Naive thymus-derived CD4-positive, alpha-beta T cell (primary cell): ENCODE data around the gene GNAL. TPM values are rescaled to one million over a fixed set of nuclear protein-coding genes. Genes with fewer than 3 reads are reported as not detected.

Experiments used
- ATAC-seq: fragments of 150-1000 bp; cut with Tn5 transposase; 2 replicates; pipeline ENCODE4 v1.10.0; 2021; ENCODE audit warnings: mild to moderate bottlenecking, moderate library complexity
- CTCF ChIA-PET: fragments of 350-600 bp; sonication (Branson Sonifier 250); formaldehyde crosslinking; loops from one replicate; lab custom pipeline; 2021; ENCODE audit warnings: antibody characterized with exemption; lab: Charles Lee
- POLR2A ChIA-PET: fragments of 350-600 bp; sonication (Branson Sonifier 250); formaldehyde crosslinking; loops from one replicate; lab custom pipeline; 2021; ENCODE audit warnings: antibody characterized with exemption, inconsistent platforms; lab: Charles Lee
- DNase-seq, 9 donors: peaks; one replicate each; pipeline versions ENCODE4 v3.0.0 to v3.0.0-alpha.2; 2020 to 2022; ENCODE audit warnings: mixed read lengths in 1 of 9
- H3K27ac ChIP-seq: one replicate; pipeline ENCODE4 v1.7.0; 2013; ENCODE audit warnings: mild to moderate bottlenecking, low read depth, low read length, moderate library complexity
- H3K27me3 ChIP-seq, 2 donors: one replicate each; pipeline ENCODE4 v1.7.0; 2013; ENCODE audit warnings: low read length in 2 of 2, mild to moderate bottlenecking in 2 of 2, moderate library complexity in 2 of 2; ENCODE audit not compliant: control insufficient read depth in 2 of 2, insufficient read depth in 2 of 2
- H3K36me3 ChIP-seq, 3 experiments: 1 replicate in 2 of 3; 2 replicates in 1 of 3; pipeline ENCODE4 v1.7.0; 2013; ENCODE audit warnings: low read length in 3 of 3, mild to moderate bottlenecking in 3 of 3, moderate library complexity in 1 of 3; ENCODE audit not compliant: insufficient read depth in 3 of 3, control insufficient read depth in 2 of 3
- H3K4me1 ChIP-seq, 2 donors: one replicate each; pipeline ENCODE4 v1.7.0; 2013; ENCODE audit warnings: low read length in 2 of 2, mild to moderate bottlenecking in 2 of 2, moderate library complexity in 1 of 2; ENCODE audit not compliant: control insufficient read depth in 2 of 2, insufficient read depth in 2 of 2
- H3K4me3 ChIP-seq: 2 replicates; pipeline ENCODE4 v1.7.0; 2013; ENCODE audit warnings: mild to moderate bottlenecking, low read length
- H3K9me3 ChIP-seq, 3 experiments: 1 replicate in 2 of 3; 2 replicates in 1 of 3; pipeline ENCODE4 v1.7.0; 2013; ENCODE audit warnings: low read length in 3 of 3; ENCODE audit not compliant: control insufficient read depth in 2 of 3
- H3K27ac Mint-ChIP-seq, 9 donors: one replicate each; pipeline ENCODE4 v1.8.0; 2020 to 2022; ENCODE audit warnings: mixed read lengths in 9 of 9, mild to moderate bottlenecking in 8 of 9, moderate library complexity in 5 of 9, inconsistent platforms in 2 of 9
- H3K27me3 Mint-ChIP-seq, 5 donors: one replicate each; pipeline ENCODE4 v1.8.0; 2021 to 2022; ENCODE audit warnings: mixed read lengths in 5 of 5, mild to moderate bottlenecking in 1 of 5
- H3K36me3 Mint-ChIP-seq, 5 donors: one replicate each; pipeline ENCODE4 v1.8.0; 2020 to 2022; ENCODE audit warnings: mixed read lengths in 5 of 5, mild to moderate bottlenecking in 3 of 5, inconsistent platforms in 1 of 5
- H3K4me1 Mint-ChIP-seq, 7 donors: one replicate each; pipeline ENCODE4 v1.8.0; 2020 to 2022; ENCODE audit warnings: mixed read lengths in 7 of 7, mild to moderate bottlenecking in 3 of 7, inconsistent platforms in 1 of 7
- H3K4me3 Mint-ChIP-seq, 10 donors: one replicate each; pipeline ENCODE4 v1.8.0; 2020 to 2022; ENCODE audit warnings: mild to moderate bottlenecking in 10 of 10, mixed read lengths in 10 of 10, moderate library complexity in 6 of 10, inconsistent platforms in 2 of 10
- H3K9me3 Mint-ChIP-seq, 11 donors: one replicate each; pipeline ENCODE4 v1.8.0; 2020 to 2022; ENCODE audit warnings: mixed read lengths in 11 of 11, mild to moderate bottlenecking in 4 of 11, inconsistent platforms in 1 of 11, moderate library complexity in 1 of 11
- intact Hi-C, 2 donors: fragments of 100-400 bp; cut with micrococcal nuclease; formaldehyde crosslinking; loops; one replicate each; pipeline ENCODE4 v1.15.1; 2023
- polyA plus RNA-seq, 2 donors: library from polyadenylated mRNA; unstranded; fragments of 300-500 nt; fragmentation: Illumina TruSeq; gene quantifications; one replicate each; pipeline ENCODE4 v1.2.3, GENCODE V29; 2021
- total RNA-seq, 6 experiments: library from RNA in 5 of 6; stranded (reverse) in 5 of 6; gene quantifications; 1 replicate in 5 of 6; 2 replicates in 1 of 6; pipeline ENCODE4 v1.2.3 and lab custom pipeline; 2021 to 2026

The GNAL gene
- total and polyA plus RNA-seq, 7 experiments from 2014 or later = 0.09 to 1.4 (median 0.67) TPM

DNA sequence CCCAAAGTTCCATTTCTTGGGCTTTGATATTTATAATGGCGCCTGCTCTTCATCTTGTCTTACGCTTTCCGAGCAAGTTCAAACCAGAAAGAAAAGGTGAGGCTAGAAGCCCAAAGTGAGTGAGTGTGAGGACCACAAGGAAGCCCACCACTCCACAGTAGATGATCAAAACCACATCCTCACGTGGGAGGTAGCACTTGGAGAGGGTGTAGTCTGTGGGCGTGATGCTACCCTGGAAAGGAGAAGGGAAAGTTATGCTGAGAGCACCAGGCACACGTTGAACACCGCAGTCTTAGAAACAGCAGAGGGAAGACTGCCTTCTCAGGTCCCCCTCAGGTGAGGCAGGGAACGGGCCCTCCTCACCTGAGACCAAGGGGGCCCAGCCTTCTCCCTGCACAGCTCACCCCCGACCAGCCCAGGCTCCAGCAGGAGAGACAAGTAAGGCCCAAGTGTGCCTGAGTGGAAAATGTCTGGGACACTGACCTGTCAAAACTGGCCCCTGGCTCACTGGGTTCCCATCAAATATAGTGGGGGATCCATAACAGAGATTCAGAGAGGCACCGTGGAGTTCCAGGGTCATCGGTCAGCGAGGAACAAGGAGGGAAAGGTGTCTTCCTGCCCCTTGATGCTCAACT, 195.4 kb downstream of the GNAL start:
- H3K27me3 ChIP-seq = no peaks in the 10 kb centered on the region
- intact Hi-C loops = no loop called here
- no peak overlapping the region for H3K4me3 ChIP-seq
- ChIA-PET POLR2A (no interaction called here), CTCF (no interaction called here)
- peaks cover 6 to 60% (median 11%) of the 10 kb centered on the region in 3 experiments for H3K36me3 ChIP-seq
- Mint-ChIP-seq H3K27ac (peak overlapping the region in 2 of 9 donors; percentile 23 to 80), H3K9me3 (no peaks in the 10 kb centered on the region), H3K27me3 (no peaks in the 10 kb centered on the region), H3K4me3 (no peak overlapping the region), H3K36me3 (peaks cover 6 to 52% (median 16%) of the 10 kb centered on the region in 5 donors), H3K4me1 (peaks cover 0 to 7% (median 0%) of the 10 kb centered on the region in 7 donors)
- ATAC-seq (no peak), DNase-seq (no peak)
- no peak overlapping the region for H3K27ac ChIP-seq
- H3K9me3 ChIP-seq = no peaks in the 10 kb centered on the region
- H3K4me1 ChIP-seq = no peaks in the 10 kb centered on the region

DNA sequence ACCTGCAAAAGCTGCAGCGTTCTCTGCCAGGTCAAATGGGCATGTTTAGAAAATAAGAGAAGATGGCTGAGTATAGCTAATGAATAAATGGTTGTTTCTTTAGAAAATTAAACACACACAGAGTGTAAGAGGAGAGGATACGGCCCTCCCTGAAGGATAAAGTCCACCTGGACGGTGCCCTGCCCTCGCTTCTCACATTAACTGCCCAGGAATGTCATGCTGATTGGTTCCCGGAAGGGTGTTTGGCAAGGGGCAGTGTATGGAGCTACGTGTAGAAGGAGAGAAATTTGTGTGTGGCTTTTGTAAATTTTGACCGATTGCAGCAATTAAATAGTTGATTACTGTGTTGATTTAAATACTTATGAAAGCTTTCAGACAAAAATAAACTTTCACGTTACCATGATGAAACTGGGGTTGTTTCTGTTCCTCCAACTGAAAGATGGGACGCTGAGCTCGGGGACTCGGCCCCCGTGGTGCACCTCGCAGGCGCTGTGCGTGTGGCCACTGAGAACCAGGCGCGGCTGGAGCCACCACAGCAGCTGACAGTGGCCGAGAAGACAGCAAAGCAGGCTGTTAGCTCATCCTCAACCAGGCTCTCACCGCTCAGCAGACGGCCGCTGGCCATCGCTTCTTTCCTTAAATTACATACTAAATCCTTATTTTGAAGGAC, 196.3 kb downstream of the GNAL start:
- no peaks in the 10 kb centered on the region for H3K27me3 Mint-ChIP-seq
- intact Hi-C loops = no loop called here
- H3K27ac ChIP-seq = no peak overlapping the region
- no peaks in the 10 kb centered on the region for H3K9me3 ChIP-seq
- peaks cover 0 to 7% (median 0%) of the 10 kb centered on the region in 7 donors for H3K4me1 Mint-ChIP-seq
- H3K4me3 Mint-ChIP-seq = no peak overlapping the region
- H3K9me3 Mint-ChIP-seq = no peaks in the 10 kb centered on the region
- no peaks in the 10 kb centered on the region for H3K27me3 ChIP-seq
- POLR2A ChIA-PET = interaction anchor here (0.9 kb wide), 1 partner anchor 40 kb away, joined by 3 read pairs; no protein-coding TSS in a partner anchor
- H3K36me3 Mint-ChIP-seq = peaks cover 9 to 55% (median 16%) of the 10 kb centered on the region in 5 donors
- no peak overlapping the region for H3K27ac Mint-ChIP-seq
- DNase-seq (no peak), ATAC-seq (no peak)
- no peak overlapping the region for H3K4me3 ChIP-seq
- CTCF ChIA-PET = no interaction called here
- no peaks in the 10 kb centered on the region for H3K4me1 ChIP-seq
- H3K36me3 ChIP-seq = peaks cover 6 to 65% (median 13%) of the 10 kb centered on the region in 3 experiments

DNA sequence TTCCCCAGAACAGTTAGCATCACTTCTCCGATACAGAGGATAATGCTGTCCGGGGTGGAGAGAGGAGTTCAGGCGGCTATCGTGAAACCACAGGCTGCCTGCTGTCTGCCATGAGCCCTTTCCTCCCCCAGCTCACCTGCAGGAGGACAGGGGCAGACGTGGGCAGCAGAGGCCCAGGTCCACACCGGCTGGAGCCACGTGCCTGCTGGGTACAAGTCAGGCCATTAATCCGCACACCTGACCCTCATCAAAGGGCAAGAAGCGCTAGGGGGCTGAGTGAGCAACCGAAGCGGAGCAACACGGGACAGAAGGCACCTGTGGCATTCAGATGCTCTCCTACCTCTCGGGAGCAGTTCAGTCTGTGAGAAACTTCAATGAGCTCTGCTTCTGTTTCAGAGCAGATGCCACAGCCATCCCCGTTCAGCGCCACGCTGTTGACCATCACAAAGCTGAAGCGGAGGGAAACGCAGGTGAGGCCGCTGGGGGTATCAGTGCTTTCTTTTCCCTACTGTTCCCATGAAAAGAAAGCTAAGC, 197.6 kb downstream of the GNAL start:
- intact Hi-C loops = no loop called here
- Histone ChIP-seq H3K9me3 (no peaks in the 10 kb centered on the region), H3K4me3 (no peak overlapping the region), H3K4me1 (no peaks in the 10 kb centered on the region), H3K36me3 (peaks cover 6 to 70% (median 18%) of the 10 kb centered on the region in 3 experiments), H3K27me3 (no peaks in the 10 kb centered on the region), H3K27ac (no peak overlapping the region)
- CTCF ChIA-PET = no interaction called here
- Mint-ChIP-seq H3K36me3 (peaks cover 12 to 49% (median 16%) of the 10 kb centered on the region in 5 donors), H3K4me1 (peaks cover 0 to 7% (median 0%) of the 10 kb centered on the region in 7 donors), H3K4me3 (no peak overlapping the region), H3K9me3 (no peaks in the 10 kb centered on the region), H3K27ac (no peak overlapping the region), H3K27me3 (no peaks in the 10 kb centered on the region)
- POLR2A ChIA-PET = no interaction called here
- DNase-seq = no peak
- no peak for ATAC-seq

DNA sequence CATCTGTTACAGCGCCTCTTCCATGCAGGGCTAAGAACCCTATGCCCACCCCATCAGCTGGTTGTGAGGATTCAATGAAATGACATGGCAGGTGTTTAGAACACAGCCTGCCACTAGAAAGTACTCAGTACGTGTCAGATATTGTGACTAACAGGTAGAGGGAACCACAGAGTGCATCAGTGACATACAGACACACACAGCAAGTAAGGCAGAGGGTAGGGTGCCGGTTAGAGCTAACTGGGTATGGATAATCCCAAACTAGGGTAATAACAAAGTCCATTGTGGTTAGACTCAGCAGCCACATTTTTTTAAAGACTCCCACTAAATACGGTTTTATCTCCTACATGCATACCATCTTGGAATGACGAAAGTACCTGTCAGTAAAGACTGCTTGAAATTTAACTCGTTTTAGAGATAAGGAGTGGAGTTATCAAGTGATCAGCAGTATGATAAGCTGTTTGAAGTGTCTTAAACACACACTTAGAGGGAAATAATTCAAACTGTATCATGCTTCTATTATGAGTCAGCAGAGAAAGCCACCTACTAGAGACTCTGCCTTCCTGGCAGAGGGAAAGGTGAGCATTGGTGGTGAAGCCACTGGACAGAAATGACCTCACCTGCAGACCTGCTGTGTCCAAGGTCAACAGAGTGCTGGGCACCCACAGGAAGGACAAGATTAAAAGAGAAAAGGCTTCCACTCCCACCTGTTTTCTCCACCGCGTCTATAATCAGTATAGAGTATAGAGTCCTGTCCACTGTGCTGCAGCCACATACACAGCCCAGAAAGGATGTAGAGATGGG, 198.5 kb downstream of the GNAL start:
- CTCF ChIA-PET = no interaction called here
- peak overlapping the region in 1 of 9 donors; percentile 43 for H3K27ac Mint-ChIP-seq
- no peak for ATAC-seq

DNA sequence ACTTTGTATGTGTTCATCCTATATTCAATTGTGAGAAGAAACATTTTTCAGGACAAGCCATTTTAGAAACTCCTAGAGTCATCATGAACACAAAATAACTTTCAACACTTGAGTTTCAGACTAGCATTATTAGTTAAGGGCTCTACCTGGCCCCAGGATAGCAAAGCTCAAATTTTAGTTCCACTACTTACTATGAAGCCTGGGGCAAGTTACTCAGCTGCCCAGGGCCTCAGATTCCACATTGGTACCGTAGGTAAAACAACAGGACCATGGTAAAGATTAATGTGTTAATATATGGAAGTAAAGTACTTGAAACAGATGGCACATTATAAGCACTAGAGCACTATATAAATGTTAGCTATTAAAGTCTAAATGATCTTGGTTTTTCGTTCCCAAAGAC, 199.7 kb downstream of the GNAL start:
- Histone ChIP-seq H3K4me3 (no peak overlapping the region), H3K4me1 (no peaks in the 10 kb centered on the region), H3K27ac (no peak overlapping the region), H3K36me3 (peaks cover 6 to 80% (median 18%) of the 10 kb centered on the region in 3 experiments), H3K9me3 (no peaks in the 10 kb centered on the region), H3K27me3 (no peaks in the 10 kb centered on the region)
- Mint-ChIP-seq H3K27me3 (no peaks in the 10 kb centered on the region), H3K4me3 (no peak overlapping the region), H3K4me1 (peaks cover 0 to 8% (median 1%) of the 10 kb centered on the region in 7 donors), H3K27ac (no peak overlapping the region), H3K36me3 (peaks cover 15 to 52% (median 23%) of the 10 kb centered on the region in 5 donors), H3K9me3 (no peaks in the 10 kb centered on the region)
- ChIA-PET POLR2A (interaction anchor here (0.6 to 1.0 kb wide), 2 partner anchors 20 to 37 kb away, joined by 3 read pairs; no protein-coding TSS in a partner anchor), CTCF (interaction anchor here (0.9 kb wide), 1 partner anchor 14 kb away, joined by 3 read pairs; no protein-coding TSS in a partner anchor)
- intact Hi-C loops = no loop called here
- DNase-seq (no peak), ATAC-seq (no peak)

More for the DNA sequence above, 198.5 kb downstream of the GNAL start:
- Histone ChIP-seq H3K4me1 (no peaks in the 10 kb centered on the region), H3K36me3 (peaks cover 6 to 74% (median 18%) of the 10 kb centered on the region in 3 experiments), H3K9me3 (no peaks in the 10 kb centered on the region), H3K27me3 (no peaks in the 10 kb centered on the region), H3K4me3 (no peak overlapping the region), H3K27ac (no peak overlapping the region)
- peaks cover 11 to 46% (median 14%) of the 10 kb centered on the region in 5 donors for H3K36me3 Mint-ChIP-seq
- POLR2A ChIA-PET = interaction anchor here (1.0 kb wide), 1 partner anchor 21 kb away, joined by 3 read pairs; no protein-coding TSS in a partner anchor
- no peak for DNase-seq
- no peak overlapping the region for H3K4me3 Mint-ChIP-seq
- H3K9me3 Mint-ChIP-seq = no peaks in the 10 kb centered on the region
- peaks cover 0 to 7% (median 0%) of the 10 kb centered on the region in 7 donors for H3K4me1 Mint-ChIP-seq
- H3K27me3 Mint-ChIP-seq = no peaks in the 10 kb centered on the region
- intact Hi-C loops = no loop called here

DNA sequence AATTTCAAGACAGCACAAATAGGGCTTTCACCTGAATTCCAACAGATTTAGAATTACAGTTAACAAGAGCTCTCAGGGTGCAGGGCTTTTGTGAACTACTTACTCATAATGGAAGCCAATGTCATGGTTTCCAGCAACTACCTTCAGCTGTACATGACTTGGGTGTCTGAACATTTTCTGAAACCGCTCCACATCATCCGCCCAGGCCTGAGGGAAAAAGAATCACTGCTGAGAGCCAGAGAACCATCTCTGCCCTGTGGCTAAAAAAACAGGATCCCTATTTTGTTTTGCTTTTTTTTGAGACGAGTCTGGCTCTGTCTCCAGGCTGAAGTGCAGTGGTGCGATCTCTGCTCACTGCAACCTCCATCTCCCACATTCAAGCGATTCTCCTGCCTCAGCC, 200.2 kb downstream of the GNAL start:
- no peak for DNase-seq
- Mint-ChIP-seq H3K27ac (no peak overlapping the region), H3K27me3 (no peaks in the 10 kb centered on the region), H3K9me3 (no peaks in the 10 kb centered on the region), H3K4me1 (peaks cover 0 to 12% (median 3%) of the 10 kb centered on the region in 7 donors), H3K4me3 (no peak overlapping the region), H3K36me3 (peaks cover 15 to 53% (median 26%) of the 10 kb centered on the region in 5 donors)
- intact Hi-C loops = no loop called here
- CTCF ChIA-PET = interaction anchor here (0.9 kb wide), 1 partner anchor 13 kb away, joined by 3 read pairs; no protein-coding TSS in a partner anchor
- H3K27ac ChIP-seq = no peak overlapping the region
- H3K36me3 ChIP-seq = peaks cover 6 to 79% (median 18%) of the 10 kb centered on the region in 3 experiments
- ATAC-seq = no peak
- H3K4me1 ChIP-seq = no peaks in the 10 kb centered on the region
- POLR2A ChIA-PET = no interaction called here
- H3K4me3 ChIP-seq = no peak overlapping the region
- no peaks in the 10 kb centered on the region for H3K27me3 ChIP-seq
- no peaks in the 10 kb centered on the region for H3K9me3 ChIP-seq
